ENCODE data around the gene TRERF1. TPM values are rescaled to one million over a fixed set of nuclear protein-coding genes. Genes with fewer than 3 reads are reported as not detected.
"Not testable (repeated sequence)": the region's sequence is repeated elsewhere in the genome, so short reads cannot be mapped to it uniquely, and the experiment has no call there.

TRERF1 gene
- polyA plus RNA-seq, 4 donors, result 12.7 to 18.7 (median 16.3) TPM

DNA sequence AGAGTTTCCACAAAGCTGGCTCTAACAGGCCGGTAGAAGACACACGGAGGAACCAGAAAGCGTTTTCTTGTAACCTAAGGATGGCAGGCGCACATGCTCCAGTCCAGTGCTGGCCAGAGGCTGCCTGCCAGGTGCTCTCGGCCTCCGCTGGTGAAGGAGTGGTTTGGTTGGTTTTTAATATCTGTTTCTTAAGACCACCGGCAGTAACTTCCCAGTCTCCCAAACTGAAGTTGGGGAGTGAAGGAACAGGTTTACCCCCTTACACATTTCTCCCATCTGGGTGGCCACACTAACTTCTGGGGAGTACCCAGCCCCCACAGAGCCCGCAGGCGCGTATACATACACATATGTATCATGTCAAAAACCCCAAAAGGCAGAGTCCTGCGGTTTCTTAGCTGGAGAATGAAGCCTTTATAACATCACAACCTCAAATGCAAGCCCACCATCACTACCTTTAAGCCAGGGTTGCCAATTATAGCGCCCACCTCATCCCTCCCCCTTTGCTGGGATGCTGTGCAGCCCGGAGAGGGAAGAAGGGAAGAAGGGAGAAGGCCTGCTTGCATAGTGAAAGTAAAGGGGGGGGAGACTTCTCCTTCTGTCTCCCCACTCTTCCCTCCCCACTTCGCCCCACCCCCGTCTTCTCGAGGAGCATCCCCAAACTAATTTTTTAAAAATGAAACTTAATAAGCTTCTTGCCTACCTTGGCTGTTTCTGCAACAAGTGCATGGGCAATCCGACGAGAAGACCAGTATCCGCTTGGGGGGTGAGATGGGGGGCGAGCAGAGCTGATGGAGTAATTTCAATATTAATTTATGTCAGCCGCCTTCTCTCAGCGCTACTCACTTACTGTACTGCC is 1.0 kb downstream of the TRERF1 start:
- no peak for DNase-seq (ENCODE audit: low read depth in 4 of 4, low spot score in 3 of 4)

DNA sequence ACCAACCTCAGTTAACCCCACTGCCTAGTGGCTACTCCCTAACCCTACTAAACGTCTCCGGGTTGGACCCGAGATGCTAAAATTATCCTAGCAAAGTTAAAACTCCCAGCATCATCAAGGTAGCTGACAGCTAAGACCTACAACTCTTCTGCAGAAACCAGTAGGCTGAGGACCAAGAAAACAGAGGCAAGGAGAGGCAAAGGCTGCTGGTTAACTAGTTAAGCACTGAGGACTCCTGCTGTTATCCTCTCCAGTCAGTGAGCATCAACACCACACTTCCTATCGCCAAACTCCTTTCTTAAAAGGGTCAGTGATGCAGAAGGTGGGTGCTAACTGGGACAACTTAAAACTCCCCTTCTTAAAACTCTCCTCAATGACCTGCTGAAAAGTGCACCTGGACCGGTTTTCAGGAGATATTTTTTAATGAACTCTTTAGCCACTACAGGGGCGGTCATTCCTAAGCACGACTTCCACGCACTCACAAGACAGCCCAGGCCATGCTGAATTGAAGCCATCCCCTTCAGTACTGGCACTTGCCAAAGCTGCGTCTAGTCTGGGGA is 1.7 kb downstream of the TRERF1 start:
- DNase-seq (ENCODE audit: low read depth in 4 of 4, low spot score in 3 of 4), result no peak

DNA sequence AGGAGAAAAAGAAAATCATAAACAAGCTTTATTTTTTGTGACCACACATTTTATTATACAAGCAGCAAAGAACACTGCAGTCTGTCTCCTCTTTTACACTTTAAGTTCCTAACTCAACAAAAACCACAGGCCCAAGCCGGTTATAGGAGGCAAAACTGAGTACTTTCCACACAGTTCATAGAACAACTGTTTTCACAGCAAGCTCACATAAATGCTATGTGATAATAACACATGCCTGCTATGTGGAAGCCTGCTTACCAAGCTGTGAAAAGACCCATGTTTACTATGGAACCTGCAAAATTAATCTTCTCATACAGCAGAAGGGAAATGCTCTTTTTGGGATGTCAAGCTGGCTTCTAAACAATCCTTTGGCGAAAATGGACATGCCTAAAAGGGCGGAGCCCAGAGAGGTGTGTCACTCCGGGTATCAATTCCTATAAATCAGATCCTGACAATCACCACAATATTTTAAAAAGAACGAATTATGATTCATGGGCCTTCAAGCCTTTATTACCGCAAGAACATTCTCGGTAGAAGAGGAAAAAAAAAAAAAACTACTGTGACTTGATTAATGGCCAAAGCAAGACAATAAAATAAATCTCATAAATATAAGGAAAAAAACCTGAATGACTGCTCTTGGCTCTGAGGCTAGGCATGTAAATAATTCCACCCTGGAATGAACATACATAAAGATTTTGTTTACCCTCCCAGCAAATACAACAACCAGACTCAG is 2.6 kb downstream of the TRERF1 start:
- no peak for DNase-seq (ENCODE audit: low read depth in 4 of 4, low spot score in 3 of 4)

DNA sequence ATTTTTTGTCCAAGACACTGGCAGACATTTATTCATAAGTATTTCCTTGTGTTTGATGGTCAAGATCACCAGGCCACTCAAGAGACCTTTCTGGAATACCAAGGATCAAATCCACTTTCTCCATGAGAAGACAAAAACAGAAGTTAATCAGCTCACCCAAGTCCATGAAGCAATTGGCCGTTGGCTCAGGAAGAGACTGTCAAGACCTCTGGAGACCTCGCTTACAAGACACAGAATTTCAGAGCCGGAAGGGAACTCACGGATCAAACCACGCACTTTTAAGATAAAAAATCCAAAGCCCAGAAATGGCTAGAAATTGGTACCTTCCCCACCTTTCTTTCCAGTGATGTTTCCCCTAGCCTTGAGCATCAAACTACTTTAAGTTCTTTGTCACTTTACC is 3.3 kb downstream of the TRERF1 start:
- DNase-seq (ENCODE audit: low read depth in 4 of 4, low spot score in 3 of 4), result no peak

DNA sequence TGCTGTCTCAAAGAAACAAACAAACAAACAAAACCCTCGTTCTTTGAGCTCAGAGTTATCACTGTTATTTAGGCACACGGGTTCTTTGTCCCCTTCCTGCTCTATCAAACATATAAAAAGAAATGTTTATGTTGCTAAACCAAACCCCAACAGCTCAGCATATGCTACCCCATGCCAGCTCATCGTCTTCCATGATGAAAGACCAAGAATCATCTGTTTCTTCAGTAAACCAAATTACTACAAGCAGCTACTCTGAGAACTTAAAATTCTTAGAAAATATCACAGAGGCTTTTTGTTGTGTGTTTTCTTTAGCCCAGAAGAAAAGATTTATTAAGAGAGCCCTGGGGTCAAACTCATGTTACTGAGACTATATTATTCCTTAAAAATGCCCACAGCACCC is 4.7 kb downstream of the TRERF1 start:
- DNase-seq (ENCODE audit: low read depth in 4 of 4, low spot score in 3 of 4), result no peak

DNA sequence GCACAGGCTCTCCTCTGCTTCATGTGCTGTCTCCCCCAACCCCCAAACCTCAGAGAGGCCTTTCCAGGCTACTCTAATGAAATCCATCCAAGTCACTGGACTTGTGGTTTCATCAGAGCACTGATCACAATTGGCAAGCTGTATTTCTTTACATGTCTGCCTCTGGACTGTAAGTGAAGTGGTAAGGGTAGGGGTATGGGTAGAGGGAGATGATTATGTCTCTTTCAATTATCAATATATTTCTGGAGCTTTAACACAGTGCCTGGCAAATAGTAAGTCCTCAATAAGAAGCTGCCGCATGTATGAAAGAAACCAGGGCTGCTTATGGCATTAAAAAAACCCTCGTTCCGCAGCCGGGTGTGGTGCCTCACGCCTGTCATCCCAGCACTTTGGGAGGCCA is 5.4 kb downstream of the TRERF1 start:
- no peak for DNase-seq (ENCODE audit: low read depth in 4 of 4, low spot score in 3 of 4)

DNA sequence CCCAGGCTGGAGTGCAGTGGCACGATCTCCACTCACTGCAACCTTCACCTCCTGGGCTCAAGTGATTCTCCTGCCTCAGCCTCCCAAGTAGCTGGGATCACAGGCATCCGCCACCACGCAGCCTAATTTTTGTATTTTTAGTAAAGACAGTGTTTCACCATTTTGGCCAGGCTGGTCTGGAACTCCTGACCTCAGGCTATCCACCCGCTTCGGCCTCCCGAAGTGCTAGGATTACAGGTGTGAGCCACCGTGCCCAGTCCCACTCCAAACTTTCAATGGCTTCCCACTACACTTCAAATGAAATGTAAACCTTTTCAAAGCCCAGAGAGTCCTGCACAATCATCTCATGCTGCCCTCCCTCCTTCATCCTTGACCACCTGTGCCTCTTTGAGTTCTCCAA is 5.8 kb downstream of the TRERF1 start:
- not testable (repeated sequence) for DNase-seq (ENCODE audit: low read depth in 4 of 4, low spot score in 3 of 4)

DNA sequence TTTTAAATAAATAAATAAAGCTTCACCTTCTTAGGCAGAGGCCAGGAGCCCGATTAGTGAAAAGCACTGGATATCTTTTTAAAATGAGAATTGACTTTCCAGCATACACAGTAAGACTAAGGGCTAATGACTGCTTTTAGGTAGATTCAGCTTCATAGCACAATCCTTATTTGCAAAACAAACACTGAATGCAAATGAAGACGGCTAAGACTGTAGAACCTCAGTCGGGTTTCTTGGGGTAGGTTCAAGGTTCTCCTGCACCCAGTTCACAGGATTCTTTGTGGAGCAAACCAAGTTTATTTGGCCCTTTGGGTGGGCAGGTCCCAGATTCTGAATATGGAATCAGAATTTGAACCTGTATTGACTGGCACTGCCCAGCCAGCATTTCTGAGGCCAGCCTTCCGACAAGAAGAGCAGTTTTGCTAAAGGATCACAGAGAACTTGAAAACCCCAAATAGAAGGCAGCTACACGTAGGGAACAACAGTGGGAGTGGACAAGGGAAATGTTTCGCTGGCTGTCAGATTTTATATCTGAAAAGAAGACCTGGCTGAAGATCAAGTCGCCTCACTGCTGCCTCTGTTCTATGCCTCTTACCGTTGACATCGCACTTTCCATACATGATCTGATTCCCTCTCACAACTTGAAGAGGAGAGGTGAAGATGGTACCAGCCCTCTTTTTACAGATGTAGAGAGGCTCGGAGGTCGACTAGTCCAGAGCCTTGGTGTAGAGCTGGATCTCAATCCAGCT is 8.2 kb downstream of the TRERF1 start:
- DNase-seq (ENCODE audit: low read depth in 4 of 4, low spot score in 3 of 4), result no peak

DNA sequence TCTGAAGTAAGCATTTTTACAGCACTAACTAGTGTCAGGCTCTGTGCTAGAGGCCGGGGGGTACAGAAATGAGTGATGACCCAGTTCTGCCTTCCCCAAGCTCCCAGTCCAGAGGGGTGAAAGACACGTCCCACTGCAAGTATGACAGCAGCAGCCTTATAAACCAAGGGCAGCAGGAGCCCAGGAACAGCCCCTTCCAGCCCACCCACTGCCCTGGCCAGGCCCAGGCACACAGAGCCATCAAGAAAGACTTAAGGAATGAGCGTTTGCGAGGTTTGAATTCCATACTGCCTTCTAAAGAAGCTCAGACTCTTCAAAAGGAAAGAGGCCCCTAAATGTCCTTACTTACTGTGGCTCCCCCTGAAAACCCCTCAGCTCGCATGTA is 10.0 kb downstream of the TRERF1 start:
- DNase-seq (ENCODE audit: low read depth in 4 of 4, low spot score in 3 of 4), result no peak

DNA sequence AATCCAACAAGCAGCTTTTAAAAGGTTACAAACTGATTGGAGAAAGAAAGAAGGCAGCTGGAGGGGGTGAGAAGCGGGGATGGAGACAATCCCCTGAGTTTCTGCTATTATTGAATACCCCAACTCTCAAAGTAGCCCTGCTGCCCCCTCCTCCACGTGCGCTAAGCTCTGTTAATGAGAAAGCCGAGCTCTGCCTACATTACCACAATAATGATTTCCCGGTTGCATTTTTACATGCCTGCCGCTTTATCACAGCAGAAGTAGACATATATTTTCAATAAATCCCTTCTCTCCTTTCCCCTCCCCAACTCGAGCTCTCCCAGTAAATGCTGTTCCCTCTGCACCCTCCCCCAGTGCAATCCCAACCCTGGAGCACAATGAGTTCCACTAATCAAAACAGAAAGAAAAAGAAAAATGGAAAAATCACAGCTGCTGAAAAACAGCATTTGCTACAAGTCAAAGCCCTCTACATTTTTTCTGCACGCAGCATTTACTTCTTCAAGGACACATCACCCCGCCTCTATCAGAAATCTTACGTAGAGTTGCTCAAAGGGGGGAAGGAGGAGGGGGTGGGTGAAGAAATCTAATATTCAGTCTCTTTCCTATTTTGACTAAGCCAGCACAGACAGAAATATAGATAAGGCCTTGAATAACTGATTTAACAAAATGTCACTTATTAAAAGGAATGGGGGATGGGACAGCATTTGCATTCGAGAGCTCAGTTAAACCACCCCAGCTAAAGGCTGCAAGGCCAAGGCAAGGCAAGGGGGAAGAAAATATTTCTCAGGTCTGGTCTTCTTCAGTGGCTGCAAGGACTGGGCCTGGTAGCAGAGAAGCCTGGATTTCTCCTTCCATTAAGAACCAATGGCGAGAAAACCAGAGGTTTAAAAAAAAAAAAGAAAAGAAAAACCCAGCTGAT is 10.7 kb downstream of the TRERF1 start:
- peak; percentile 47 to 68 (median 61) for DNase-seq (ENCODE audit: low read depth in 4 of 4, low spot score in 3 of 4)

DNA sequence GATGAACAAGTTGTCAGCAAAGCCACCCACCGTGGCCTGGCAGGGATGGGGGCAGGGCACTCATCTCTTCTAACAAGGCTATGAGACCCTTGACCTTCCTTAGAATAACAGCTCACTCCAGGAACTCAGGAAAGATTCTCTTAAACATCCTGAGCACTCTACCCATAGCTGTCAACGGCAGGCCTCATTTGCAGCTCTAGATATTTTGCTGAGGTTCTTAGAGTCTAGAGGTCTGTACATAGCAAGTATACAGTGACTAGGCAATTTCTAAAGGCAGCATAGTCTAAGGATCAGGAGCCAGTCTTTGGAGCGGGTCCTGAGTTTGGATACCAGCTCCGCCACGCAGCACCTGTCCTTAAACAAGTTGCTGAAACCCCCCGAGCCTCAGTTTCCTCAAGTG is 11.7 kb downstream of the TRERF1 start:
- no peak for DNase-seq (ENCODE audit: low read depth in 4 of 4, low spot score in 3 of 4)

DNA sequence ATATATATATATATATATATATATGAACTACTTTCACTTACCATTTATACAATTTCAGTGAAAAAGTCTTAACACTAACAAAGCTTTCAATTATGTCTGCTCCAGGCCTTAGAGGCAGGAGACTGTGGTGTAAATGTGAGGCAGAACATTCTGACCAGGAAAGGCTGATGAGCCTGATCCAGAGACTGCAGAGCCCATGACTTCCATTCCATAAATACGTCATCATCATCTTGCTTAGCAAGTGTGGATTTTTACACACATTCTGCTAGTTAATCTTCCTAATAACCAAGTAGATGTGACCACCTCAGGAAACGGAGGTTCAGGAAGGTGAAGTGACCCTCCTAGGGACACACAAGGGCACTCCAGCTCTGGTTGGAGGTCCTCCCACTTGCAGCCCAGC is 14.9 kb downstream of the TRERF1 start:
- no peak for DNase-seq (ENCODE audit: low read depth in 4 of 4, low spot score in 3 of 4)

DNA sequence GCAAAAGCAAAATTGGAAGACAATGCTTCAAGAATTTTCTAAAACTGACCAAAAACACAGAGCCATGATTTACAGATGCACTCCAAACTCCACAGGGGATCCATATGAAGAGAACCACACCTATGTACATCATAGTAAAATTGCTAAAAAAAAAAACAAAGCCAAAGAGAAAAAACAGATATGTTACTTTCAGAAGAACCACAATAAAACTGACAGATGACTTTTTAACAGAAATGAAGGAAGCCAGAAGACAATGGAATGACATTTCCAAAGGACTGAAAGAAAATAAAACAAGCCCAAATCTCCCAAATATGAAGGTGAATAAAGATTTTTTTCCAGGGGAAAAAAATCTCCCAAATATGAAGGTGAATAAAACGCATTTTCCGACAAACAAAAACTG is 17.5 kb downstream of the TRERF1 start:
- DNase-seq (ENCODE audit: low read depth in 4 of 4, low spot score in 3 of 4), result no peak

DNA sequence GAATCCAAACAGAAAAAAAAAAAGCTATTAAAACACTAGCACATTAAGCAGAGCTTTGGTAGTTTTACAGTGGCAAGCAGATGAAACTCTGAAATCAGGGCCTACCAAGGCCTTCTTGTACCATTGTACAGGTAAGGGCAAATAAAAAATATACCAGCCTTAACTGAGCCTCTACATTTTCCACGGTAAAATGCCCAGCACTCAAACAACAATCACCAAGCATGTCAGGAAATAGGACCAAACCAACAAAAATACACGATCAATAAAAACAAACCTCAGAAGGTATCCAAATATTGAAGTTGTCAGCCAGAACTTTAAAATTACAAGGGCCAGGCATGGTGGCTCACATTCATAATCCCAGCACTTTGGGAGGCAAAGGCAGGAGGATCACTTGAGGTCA is 18.3 kb downstream of the TRERF1 start:
- no peak for DNase-seq (ENCODE audit: low read depth in 4 of 4, low spot score in 3 of 4)

DNA sequence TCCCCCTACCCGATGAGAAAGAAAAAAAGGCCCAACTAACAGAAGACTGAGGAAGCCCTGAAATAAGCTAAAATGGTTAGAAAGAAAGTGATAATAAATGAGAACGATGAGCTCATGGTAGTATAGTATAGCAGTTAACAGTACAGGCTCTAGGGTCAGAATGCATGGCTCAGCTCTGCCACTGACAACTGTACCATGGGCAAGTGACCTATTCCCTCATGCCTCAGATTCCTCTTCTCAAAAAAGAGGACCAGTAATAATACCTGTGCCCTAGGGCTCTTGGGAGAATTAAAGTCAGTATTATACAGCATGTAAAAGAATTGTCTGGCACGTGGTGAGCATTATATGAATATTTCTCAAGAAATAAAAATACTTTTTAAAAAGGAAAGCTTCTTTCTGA is 19.8 kb downstream of the TRERF1 start:
- DNase-seq (ENCODE audit: low read depth in 4 of 4, low spot score in 3 of 4), result no peak

DNA sequence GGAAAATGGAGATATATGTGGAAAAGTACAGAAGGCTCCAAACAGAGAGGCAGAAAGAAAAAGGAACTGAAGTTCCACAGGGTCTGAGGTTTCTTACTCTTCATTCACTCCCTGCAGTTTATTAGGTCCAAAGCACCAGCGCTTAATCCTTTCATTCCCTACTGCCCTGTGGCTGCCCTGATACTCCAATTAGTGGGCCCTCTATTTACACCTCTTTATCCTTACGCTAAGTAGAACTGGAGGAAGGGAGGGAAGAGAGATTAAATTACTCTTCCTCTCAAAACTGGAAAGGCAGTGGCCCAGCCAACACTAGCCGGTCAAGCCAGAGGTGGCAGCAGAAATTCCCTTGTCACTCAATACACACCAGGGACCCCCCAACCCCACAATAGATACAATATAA is 20.4 kb downstream of the TRERF1 start:
- DNase-seq (ENCODE audit: low read depth in 4 of 4, low spot score in 3 of 4), result no peak

DNA sequence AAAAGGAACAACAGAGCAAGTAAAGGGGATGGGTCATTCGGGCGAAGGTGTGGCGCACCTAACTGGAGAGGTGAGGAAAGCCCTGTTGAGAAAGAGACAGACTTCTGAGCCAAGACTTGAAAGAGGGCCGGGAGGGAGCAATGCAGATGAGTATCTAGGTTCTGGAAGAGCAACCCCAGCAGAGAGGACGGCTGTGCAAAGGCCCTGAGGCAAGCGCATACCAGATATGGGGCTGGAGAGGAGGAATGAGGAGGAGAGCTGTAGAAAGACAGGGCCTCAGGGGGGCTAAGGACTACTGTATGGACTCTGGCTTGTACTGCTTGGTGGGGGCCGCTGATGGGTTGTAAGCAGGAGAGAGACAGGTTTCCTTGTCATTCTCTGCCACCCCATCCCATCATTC is 21.9 kb downstream of the TRERF1 start:
- no peak for DNase-seq (ENCODE audit: low read depth in 4 of 4, low spot score in 3 of 4)

DNA sequence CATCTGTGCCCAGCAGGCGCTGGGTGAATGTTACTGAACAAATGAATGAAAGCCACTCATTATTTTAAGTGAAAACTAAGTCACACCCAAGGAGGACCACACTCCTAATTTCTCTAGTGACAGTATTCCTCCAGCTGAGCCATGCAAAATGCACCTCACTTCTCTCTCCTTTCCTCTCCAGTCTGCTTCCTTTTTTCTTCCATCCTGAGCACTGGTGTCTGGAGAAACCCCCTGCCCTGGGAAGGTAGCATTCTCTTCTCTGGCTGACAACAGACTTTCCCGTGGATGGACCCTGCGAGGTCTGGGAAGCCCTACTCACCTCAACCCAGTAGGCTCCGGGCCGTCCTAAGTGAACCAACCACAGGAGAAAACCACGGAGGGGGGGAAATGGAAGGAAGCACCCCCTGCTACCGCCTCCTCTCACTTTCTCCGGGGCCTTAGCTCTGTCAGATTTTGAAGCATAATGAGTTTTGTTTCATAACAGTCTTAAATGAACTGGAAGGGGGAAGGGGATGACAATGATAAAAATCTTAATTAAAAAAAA is 22.6 kb downstream of the TRERF1 start:
- DNase-seq (ENCODE audit: low read depth in 4 of 4, low spot score in 3 of 4), result no peak

DNA sequence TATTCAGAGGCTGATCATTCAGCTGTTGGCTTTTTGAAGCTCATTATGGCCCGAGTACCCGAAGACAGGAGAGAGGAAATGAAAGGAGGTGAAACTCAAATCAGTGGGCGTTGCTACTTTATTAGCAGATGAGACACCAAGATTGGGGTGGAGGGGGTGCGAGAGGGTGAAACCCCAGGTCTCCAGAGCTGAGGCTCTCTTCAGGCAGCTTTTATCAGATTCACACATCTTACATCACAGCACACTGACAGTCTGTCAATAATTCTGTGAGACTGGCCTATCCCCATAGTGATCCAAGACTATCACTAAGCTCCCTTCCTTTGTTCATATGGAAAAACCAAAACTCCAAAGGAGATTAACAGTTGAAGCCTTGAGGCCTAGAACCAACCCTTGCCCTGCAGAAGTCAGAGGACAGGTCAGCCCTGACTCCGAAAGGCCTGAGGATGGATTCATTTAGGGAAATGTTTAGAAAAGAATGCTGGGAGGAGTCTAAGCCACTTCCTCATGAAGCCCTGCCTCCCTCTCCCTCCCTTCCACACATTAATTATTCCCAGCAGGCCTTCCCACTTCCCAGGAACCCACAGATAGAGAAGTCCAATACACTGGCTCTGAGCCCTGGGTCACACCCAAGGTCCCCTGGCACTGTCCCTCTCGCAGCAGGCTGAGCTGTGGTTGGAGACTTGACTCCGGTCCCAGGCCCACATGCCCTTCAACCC is 23.2 kb downstream of the TRERF1 start:
- DNase-seq (ENCODE audit: low read depth in 4 of 4, low spot score in 3 of 4), result no peak
